ENCODE data around the gene TRAPPC6A.

DNA sequence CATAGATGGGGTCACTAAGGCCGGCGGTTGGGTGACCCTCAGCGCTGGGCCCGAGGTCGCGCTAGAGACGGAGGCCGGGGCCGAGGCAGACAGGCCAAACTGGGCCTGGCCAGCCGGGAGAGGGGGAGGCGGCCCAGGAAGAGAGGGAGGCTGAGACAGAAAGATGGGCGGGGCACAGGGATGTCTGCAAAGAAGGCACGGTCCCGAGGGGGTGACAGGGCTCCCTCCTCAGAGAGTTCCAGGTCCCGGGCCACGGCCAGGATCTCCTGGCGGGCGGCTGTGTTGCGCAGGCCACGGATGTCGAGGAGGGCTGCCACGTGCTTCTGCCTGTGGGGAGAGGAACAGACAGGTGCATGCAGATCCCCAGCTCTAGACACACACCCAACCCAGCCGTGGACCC, 35.0 kb upstream of the TRAPPC6A start:
- no peak for TF ChIP-seq EZH2 (IDR thresholded peaks at IDR 0.05; ENCODE audit: insufficient read depth, poor library complexity, severe bottlenecking)
- no peak for TF ChIP-seq EZH2phosphoT487 (IDR thresholded peaks at IDR 0.05; ENCODE audit: insufficient read depth, low read depth)
